Breast epithelium (tissue), 4 donors: Measurements from ENCODE around the gene SERINC5. TPM values are rescaled to one million over a fixed set of nuclear protein-coding genes. Genes with fewer than 3 reads are reported as not detected.

Experiments
- DNase-seq, 2 donors: peaks; one replicate each; pipeline ENCODE4 v3.0.0-alpha.2; 2019; ENCODE audit warnings: low spot score in 2 of 2
- H3K27ac ChIP-seq, 2 donors: fragments of 200-600 bp; sonication (generic) in 1 of 2; one replicate each; pipeline ENCODE4 v1.5.1; 2016 to 2019; ENCODE audit warnings: mild to moderate bottlenecking in 1 of 2
- H3K27me3 ChIP-seq, 2 donors: fragments of 200-600 bp; sonication (generic) in 1 of 2; one replicate each; pipeline versions ENCODE4 v1.5.1 to v1.6.0; 2017 to 2019; ENCODE audit warnings: control low read depth in 1 of 2, mild to moderate bottlenecking in 1 of 2
- H3K36me3 ChIP-seq: fragments of 200-600 bp; one replicate; pipeline ENCODE4 v1.5.1; 2019
- H3K4me1 ChIP-seq, 2 donors: fragments of 200-600 bp; sonication (generic); one replicate each; pipeline ENCODE4 v1.5.1; 2016 to 2019; ENCODE audit warnings: control low read depth in 1 of 2
- H3K4me3 ChIP-seq, 3 donors: fragments of 200-600 bp; sonication (generic); 1 replicate in 2 of 3; 2 replicates in 1 of 3; pipeline ENCODE4 v1.5.1; 2016 to 2019; ENCODE audit warnings: mild to moderate bottlenecking in 3 of 3, moderate library complexity in 2 of 3
- H3K9me3 ChIP-seq, 2 donors: fragments of 200-600 bp; sonication (generic) in 1 of 2; one replicate each; pipeline ENCODE4 v1.5.1; 2016 to 2019; ENCODE audit warnings: control low read depth in 1 of 2
- POLR2A ChIP-seq: fragments of 450-650 bp; IDR thresholded peaks from one replicate; pipeline ENCODE4 v1.6.1; 2016; ENCODE audit warnings: antibody characterized with exemption, mild to moderate bottlenecking, moderate library complexity
- POLR2AphosphoS5 ChIP-seq, 3 donors: sonication (generic); formaldehyde crosslinking; IDR thresholded peaks; one replicate each; pipeline ENCODE4 v1.6.1; 2017; ENCODE audit warnings: antibody characterized with exemption in 3 of 3
- intact Hi-C: fragments of 100-400 bp; cut with DNase I; formaldehyde crosslinking; loops from one replicate; pipeline ENCODE4 v1.15.1; 2023; ENCODE audit warnings: low total_unique reads
- total RNA-seq, 3 donors: library from RNA; depleted of rRNA; stranded (reverse); fragments of >200 nt; gene quantifications; one replicate each; pipeline ENCODE4 v1.1.0, GENCODE V29; 2016
- TF ChIP-seq, protein P1 (sequence below), 3 donors: fragments of 450-650 bp; IDR thresholded peaks; one replicate each; pipeline ENCODE4 v1.5.1; 2016 to 2017; ENCODE audit warnings: antibody characterized with exemption in 3 of 3, mild to moderate bottlenecking in 3 of 3, moderate library complexity in 3 of 3

Gene SERINC5
- total RNA-seq, 3 donors from 2014 or later, result 12.6 to 32.9 (median 28.5) TPM

DNA sequence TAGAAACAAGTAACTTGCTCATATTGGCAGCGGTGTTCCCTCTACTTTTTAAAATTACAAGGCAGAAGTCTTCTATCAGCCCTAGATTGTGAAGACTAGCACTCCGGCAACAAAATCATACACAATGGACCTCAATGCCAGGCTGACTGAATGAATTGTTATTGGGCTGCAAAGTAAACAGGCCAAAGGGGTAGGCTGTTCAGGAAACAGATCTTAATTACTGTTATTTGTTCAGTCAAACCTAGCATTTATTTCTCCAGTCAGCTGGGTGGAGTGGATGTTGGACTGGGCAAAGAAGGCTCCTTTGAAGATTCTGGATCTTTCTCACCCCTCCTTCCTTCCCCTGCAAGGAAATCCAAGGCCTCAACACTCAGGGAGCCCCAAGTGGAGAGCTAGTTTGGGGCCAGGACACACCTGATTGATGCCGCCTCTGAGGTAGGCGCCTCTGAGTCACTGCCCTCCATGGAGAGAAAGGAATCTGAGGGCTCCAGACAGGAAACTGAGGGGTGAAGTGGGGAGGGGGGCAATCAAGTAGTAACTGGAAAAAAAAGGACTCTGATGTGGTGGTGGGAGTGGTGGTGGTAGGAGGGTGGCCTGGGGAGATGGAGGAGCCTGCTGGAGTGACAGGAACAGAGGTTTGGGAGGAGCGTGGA, 35.5 kb downstream of the SERINC5 start:
- no peak for TF ChIP-seq POLR2AphosphoS5 (IDR thresholded peaks at IDR 0.05)
- TF ChIP-seq POLR2A, result no peak
- TF ChIP-seq, protein P1, sequence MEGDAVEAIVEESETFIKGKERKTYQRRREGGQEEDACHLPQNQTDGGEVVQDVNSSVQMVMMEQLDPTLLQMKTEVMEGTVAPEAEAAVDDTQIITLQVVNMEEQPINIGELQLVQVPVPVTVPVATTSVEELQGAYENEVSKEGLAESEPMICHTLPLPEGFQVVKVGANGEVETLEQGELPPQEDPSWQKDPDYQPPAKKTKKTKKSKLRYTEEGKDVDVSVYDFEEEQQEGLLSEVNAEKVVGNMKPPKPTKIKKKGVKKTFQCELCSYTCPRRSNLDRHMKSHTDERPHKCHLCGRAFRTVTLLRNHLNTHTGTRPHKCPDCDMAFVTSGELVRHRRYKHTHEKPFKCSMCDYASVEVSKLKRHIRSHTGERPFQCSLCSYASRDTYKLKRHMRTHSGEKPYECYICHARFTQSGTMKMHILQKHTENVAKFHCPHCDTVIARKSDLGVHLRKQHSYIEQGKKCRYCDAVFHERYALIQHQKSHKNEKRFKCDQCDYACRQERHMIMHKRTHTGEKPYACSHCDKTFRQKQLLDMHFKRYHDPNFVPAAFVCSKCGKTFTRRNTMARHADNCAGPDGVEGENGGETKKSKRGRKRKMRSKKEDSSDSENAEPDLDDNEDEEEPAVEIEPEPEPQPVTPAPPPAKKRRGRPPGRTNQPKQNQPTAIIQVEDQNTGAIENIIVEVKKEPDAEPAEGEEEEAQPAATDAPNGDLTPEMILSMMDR (IDR thresholded peaks at IDR 0.05), result no peak
- intact Hi-C loops, result no loop called here
- H3K4me1 ChIP-seq, result no peaks in the 10 kb centered on the region
- H3K9me3 ChIP-seq, result no peaks in the 10 kb centered on the region
- no peak for DNase-seq
- H3K27me3 ChIP-seq, result no peaks in the 10 kb centered on the region
- no peak overlapping the region for H3K27ac ChIP-seq
- H3K4me3 ChIP-seq, result no peak overlapping the region
- H3K36me3 ChIP-seq, result no peaks in the 10 kb centered on the region

DNA sequence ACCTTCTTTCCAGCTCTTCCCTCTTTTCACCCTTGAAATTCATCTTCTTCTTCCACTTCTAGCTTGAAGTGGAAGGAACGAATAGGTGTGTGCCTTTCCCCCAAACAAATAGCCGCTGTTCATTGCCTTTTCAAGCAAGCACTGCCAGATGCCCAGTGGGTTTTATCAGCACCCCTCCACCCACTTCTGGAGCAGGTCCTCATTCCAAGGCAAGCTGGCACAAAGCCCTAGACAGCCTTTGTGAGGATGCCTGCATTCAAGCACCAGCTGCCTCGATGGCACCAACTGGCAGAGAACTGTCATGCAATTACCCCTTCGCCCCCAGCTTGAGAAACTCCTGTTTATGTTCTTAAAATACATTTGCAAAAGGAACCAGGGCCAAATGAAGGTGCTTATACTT, 36.5 kb downstream of the SERINC5 start:
- Histone ChIP-seq H3K27ac (no peak overlapping the region), H3K27me3 (no peaks in the 10 kb centered on the region), H3K4me3 (no peak overlapping the region), H3K9me3 (no peaks in the 10 kb centered on the region), H3K4me1 (no peaks in the 10 kb centered on the region), H3K36me3 (no peaks in the 10 kb centered on the region)
- intact Hi-C loops, result no loop called here
- no peak for TF ChIP-seq POLR2A
- TF ChIP-seq POLR2AphosphoS5 (IDR thresholded peaks at IDR 0.05), result no peak
- TF ChIP-seq, protein P1 (IDR thresholded peaks at IDR 0.05), result no peak
- no peak for DNase-seq

DNA sequence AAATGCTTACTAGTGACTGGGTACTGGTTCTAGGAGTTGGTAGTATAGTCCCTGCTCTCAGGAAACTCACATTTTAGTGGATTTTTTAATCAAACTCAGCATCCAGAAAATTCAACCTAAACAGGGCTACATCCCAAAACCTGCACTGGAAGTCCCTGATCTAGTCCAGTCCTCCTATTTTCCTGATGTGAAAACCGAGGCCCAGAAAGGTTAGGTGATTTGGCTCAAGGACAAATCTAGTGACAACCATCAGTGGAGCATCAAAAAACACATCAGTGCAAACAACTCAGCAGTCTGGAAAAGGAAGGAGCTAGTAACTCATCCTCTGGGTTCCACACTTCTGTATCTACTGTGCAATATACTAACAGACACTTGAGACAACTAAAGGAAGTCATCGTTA, 38.2 kb downstream of the SERINC5 start:
- Histone ChIP-seq H3K27ac (no peak overlapping the region), H3K36me3 (no peaks in the 10 kb centered on the region), H3K9me3 (no peaks in the 10 kb centered on the region), H3K27me3 (no peaks in the 10 kb centered on the region), H3K4me1 (no peaks in the 10 kb centered on the region), H3K4me3 (no peak overlapping the region)
- no peak for TF ChIP-seq POLR2A
- no peak for TF ChIP-seq POLR2AphosphoS5 (IDR thresholded peaks at IDR 0.05)
- TF ChIP-seq, protein P1 (IDR thresholded peaks at IDR 0.05), result no peak
- DNase-seq, result no peak
- intact Hi-C loops, result no loop called here

DNA sequence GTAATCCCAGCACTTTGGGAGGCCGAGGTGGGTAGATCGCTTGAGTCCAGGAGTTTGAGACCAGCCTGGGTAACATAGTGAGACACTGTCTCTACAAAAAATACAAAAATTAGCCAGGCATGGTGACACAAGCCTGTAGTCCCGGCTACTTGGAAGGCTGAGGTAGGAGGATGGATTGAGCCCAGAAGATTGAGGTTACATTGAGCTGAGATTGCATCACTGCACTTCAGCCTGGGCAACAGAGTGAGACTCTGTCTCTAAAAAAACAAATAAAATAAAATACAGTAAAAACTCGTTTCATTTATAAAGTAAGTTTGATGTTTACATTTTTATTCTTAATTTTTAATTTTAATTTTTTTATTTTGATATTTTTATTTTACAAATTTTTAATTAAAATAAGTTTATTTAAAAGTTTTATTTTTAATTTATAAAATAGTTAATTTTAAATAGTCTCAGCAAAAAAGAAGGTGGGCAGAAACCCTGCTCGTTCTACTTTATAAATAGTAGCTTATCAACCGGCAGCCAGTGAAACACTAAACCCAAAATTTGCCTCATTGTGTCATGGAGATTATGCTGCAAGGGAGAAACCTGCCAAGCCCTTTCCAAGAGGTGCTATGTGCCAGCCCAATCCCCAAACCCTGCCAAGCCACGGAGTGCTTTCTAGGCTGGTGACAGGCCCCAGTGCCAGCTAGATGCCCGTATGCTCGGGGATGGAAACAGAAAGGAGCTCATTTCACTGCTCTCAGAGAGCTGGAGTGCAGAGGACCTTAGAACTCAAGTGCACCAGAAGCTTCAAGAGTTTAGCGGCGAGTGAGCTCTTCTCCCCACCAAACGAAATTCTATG, 38.9 kb downstream of the SERINC5 start:
- TF ChIP-seq POLR2A (no peak), POLR2AphosphoS5 (IDR thresholded peaks at IDR 0.05) (no peak)
- TF ChIP-seq, protein P1 (IDR thresholded peaks at IDR 0.05), result no peak
- intact Hi-C loops, result no loop called here
- H3K27me3 ChIP-seq, result no peaks in the 10 kb centered on the region
- no peak overlapping the region for H3K4me3 ChIP-seq
- H3K36me3 ChIP-seq, result no peaks in the 10 kb centered on the region
- no peaks in the 10 kb centered on the region for H3K9me3 ChIP-seq
- H3K4me1 ChIP-seq, result no peaks in the 10 kb centered on the region
- H3K27ac ChIP-seq, result no peak overlapping the region
- DNase-seq, result peak in 1 of 2 donors; percentile 69

DNA sequence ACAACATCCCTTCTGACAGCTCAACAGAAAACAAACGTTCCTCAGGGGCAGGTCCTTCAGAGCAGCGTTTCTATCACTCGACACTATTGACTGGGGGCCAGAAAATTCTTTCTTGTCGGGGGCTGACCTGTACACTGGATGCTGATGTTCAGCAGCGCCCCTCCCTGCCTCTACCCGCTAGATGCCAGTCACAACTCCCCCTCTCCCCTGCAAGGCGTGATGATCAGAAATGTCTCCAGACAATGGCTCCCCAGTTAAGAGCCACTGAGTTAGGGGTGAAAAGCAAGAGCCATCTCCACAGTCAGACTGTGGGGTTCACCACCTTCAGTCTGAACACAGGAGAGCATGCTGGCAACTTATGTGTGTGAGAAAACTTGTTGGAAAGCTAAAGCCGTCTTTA, 39.8 kb downstream of the SERINC5 start:
- intact Hi-C loops, result no loop called here
- no peak for DNase-seq
- H3K4me3 ChIP-seq, result no peak overlapping the region
- no peaks in the 10 kb centered on the region for H3K9me3 ChIP-seq
- TF ChIP-seq, protein P1 (IDR thresholded peaks at IDR 0.05), result no peak
- no peak for TF ChIP-seq POLR2A
- TF ChIP-seq POLR2AphosphoS5 (IDR thresholded peaks at IDR 0.05), result no peak
- no peaks in the 10 kb centered on the region for H3K4me1 ChIP-seq
- no peaks in the 10 kb centered on the region for H3K36me3 ChIP-seq
- H3K27me3 ChIP-seq, result no peaks in the 10 kb centered on the region
- no peak overlapping the region for H3K27ac ChIP-seq
